ENCODE results near the gene GNL2. TPM values are rescaled to one million over a fixed set of nuclear protein-coding genes. Genes with fewer than 3 reads are reported as not detected.
A peak's percentile ranks its signal among the peaks of the same experiment; 100 is the strongest.

The GNL2 gene
- total and polyA plus RNA-seq, 9 of the 15 experiments (the other 6 are each of a cell fraction or from before 2014, with no cell fraction given): 156 to 371 (median 263) TPM

GRCh38 chr1:37622131-37622530 lies 26.4 kb upstream of the GNL2 start (continued):
- TF ChIP-seq, protein P1, sequence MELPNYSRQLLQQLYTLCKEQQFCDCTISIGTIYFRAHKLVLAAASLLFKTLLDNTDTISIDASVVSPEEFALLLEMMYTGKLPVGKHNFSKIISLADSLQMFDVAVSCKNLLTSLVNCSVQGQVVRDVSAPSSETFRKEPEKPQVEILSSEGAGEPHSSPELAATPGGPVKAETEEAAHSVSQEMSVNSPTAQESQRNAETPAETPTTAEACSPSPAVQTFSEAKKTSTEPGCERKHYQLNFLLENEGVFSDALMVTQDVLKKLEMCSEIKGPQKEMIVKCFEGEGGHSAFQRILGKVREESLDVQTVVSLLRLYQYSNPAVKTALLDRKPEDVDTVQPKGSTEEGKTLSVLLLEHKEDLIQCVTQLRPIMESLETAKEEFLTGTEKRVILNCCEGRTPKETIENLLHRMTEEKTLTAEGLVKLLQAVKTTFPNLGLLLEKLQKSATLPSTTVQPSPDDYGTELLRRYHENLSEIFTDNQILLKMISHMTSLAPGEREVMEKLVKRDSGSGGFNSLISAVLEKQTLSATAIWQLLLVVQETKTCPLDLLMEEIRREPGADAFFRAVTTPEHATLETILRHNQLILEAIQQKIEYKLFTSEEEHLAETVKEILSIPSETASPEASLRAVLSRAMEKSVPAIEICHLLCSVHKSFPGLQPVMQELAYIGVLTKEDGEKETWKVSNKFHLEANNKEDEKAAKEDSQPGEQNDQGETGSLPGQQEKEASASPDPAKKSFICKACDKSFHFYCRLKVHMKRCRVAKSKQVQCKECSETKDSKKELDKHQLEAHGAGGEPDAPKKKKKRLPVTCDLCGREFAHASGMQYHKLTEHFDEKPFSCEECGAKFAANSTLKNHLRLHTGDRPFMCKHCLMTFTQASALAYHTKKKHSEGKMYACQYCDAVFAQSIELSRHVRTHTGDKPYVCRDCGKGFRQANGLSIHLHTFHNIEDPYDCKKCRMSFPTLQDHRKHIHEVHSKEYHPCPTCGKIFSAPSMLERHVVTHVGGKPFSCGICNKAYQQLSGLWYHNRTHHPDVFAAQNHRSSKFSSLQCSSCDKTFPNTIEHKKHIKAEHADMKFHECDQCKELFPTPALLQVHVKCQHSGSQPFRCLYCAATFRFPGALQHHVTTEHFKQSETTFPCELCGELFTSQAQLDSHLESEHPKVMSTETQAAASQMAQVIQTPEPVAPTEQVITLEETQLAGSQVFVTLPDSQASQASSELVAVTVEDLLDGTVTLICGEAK (IDR thresholded peaks at IDR 0.05): no peak
- TF ChIP-seq, protein P1 (CRISPR knock-in tag; IDR thresholded peaks at IDR 0.05): no peak
- peak in 1 of 3 experiments; percentile 64 for TF ChIP-seq YY1 (IDR thresholded peaks at IDR 0.05; ENCODE audit: borderline replicate concordance in 1 of 3, control insufficient read depth in 1 of 3, extremely low read depth in 1 of 3, insufficient read depth in 3 of 3, insufficient read length in 1 of 3, insufficient replicate concordance in 2 of 3, low read depth in 1 of 3, low read length in 2 of 3)
- no peak for TF ChIP-seq THRA (IDR thresholded peaks at IDR 0.05)
- peak in 1 of 2 experiments; percentile 39; a peak in 1 of 4 replicates for TF ChIP-seq RAD21 (CRISPR knock-in tag; conservative IDR thresholded peaks at IDR 0.05 in 1 of 2, IDR thresholded peaks at IDR 0.05 in 1 of 2)
- no peak for TF ChIP-seq NUFIP1 (IDR thresholded peaks at IDR 0.05; ENCODE audit: partially characterized antibody)
- TF ChIP-seq MCM3 (IDR thresholded peaks at IDR 0.05): no peak
- TF ChIP-seq, protein P2, sequence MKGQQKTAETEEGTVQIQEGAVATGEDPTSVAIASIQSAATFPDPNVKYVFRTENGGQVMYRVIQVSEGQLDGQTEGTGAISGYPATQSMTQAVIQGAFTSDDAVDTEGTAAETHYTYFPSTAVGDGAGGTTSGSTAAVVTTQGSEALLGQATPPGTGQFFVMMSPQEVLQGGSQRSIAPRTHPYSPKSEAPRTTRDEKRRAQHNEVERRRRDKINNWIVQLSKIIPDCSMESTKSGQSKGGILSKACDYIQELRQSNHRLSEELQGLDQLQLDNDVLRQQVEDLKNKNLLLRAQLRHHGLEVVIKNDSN (CRISPR knock-in tag; IDR thresholded peaks at IDR 0.05): 0 out of 2 replicates have a peak, but pooled peaks have one; percentile 22
- TF ChIP-seq PHF21A (IDR thresholded peaks at IDR 0.05; ENCODE audit: borderline replicate concordance, low read depth): no peak
